Central memory CD4-positive, alpha-beta T cell (primary cell): ENCODE measurements around the gene SCN4A.
A peak's percentile ranks its signal among the peaks of the same experiment; 100 is the strongest.

Experiments
- DNase-seq: peaks from one replicate; pipeline ENCODE4 v3.0.0; 2022

The SCN4A gene

DNA sequence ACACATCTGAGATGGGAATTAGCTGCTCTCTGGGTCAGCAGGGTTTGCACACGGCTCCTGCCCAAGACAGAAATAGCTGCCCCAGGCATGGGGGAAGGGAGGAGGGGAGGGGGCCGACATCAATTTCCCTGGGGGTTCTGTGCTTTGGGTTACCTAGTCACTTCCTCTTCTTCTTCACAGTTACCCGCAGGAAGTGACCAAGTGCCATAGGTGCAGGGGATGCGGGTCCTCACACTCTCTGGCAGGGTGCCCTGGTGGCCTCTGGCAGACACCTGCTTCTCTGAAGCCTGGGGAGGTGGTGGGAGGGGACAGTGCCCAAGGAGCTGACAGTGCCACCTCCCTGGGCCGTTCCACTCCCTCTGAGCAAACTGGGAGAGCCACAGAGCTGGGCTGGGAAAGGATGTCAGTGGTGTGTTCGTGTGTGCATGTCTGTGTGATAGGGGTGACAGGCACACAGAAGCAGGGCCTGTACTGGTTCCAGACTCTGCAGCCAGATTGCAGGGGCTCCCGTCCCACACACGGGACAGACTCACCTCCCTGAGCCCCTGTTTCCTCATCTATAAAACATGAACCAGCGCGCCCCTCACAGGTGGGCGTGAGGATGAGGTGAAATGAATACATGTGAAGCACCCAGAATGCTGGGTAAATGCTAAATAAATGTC lies 18.2 kb downstream of the SCN4A start:
- peak; percentile 13 for DNase-seq

DNA sequence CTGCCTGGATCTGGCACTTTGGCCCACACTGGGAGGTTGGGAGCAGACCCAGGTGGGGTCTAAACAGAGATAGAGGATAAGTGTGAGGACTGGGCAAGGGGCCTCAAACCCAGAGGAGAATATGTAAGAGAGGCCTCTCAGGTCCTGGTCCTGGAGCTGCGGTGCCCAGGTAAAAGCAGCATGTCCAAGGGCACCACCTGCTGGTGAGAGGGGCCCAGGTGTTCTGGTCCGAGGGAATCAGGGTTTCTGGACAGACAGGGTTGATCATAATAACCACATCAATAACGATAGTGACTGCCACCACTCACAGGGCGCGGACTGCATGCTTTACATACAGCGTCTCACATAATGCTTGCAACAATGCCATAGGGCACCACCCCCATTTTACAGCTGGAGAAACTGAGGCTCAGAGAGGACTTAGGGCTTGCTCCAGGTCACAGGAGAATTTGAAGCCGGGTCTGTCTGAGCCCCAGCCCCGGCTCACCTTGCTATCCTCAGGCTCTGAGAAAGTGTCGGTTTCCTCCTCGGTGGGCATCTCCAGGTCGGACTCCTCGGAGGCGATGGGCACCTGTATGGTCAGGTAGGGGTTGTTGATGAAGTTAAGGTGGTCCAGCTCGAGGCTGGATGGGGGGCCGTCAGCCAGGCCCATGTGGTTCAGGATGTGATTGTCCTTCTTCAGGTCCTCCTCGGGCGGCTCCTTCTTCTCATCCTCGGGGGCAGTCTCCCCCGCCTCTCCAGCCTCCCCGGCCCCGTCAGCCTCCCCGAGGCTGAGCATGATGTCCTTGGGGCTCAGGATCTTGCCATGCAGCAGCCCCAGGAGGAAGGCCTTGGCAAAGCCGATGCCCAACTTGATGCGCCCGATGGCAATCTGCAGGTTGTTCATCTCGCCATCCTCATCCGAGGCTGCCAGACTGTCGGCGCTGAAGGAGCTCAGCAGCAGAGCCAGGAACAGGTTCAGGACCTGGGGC lies 21.5 kb downstream of the SCN4A start:
- peak; percentile 14 for DNase-seq

DNA sequence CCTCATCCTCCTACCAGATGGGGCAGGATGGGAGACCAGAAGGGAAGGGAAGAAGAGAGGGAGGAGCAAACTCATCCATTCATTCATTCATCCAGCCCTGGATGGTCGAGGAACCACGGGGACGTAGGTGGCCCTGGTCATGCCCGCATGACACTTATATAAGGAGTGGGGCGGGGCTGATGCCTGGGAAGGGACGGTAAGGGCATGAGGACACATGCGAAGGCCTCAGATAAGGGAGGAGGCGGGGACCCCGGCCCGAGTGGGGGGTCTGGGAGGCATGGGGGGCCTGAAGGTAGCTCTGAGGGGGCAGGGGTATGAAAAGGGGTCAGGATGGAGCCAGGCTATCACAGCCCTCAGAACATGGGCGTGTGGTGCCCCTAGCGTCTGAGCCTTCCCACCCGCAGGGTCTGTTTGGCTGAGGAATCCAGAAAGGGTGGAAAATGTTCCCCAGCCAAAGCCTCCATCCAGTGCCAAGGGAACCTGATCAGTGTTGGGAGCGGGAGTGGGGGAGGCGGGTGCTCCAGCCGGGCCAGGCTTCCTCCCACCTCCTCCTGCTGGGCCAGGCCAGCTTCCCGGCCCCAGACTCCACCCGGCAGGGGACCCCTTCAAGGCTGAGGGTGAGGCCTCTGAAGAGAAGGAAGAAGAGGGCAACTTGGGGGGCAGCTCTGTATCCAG lies 23.0 kb downstream of the SCN4A start:
- DNase-seq: no peak

DNA sequence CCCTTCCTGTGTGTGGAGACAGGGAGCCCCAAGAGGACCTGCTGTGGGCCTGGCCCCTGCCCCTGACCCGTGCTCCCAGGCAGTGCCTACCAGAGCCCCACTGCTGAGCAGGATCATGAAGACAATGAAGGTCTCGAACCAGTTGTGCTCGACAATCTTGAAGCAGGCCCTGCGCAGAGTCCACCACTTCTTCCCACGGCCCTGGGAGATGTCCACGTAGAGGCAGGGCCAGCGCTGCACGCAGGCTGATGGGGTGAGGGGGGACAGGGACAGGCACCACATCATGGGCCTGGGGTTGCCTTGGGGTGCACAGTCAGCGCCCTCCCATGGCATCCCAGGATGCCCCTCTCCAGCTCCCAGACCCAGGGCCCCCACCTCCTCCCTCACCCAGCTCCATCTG lies 24.2 kb downstream of the SCN4A start:
- DNase-seq: no peak

DNA sequence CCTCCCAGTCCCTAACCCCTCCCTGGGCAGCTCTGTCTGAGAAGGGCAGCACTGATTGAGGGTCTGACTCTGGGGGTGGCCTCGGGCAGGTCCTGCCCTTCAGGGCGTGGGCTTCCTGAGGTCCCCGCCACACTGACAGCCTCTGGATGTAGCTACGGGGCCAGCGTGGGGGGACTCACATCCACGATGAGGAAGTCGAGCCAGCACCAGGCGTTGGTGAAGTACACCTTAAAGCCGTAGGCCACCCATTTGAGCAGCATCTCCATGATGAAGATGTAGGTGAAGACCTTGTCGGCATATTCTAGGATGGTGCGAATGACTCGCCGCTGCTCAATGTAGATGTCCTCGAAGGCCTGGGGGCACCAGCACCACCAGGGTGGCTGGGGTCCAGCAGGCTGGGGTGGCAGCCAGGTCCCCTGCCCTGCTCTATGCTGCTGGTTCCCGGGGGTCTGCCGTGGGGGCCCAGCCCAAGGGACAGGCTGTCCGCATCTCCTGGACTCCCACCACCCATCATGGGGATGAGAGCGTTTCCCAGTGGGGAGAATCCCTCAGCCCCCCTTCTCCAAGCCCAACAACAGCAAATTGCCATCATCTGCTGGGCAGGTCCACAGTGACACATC lies 24.9 kb downstream of the SCN4A start:
- no peak for DNase-seq

DNA sequence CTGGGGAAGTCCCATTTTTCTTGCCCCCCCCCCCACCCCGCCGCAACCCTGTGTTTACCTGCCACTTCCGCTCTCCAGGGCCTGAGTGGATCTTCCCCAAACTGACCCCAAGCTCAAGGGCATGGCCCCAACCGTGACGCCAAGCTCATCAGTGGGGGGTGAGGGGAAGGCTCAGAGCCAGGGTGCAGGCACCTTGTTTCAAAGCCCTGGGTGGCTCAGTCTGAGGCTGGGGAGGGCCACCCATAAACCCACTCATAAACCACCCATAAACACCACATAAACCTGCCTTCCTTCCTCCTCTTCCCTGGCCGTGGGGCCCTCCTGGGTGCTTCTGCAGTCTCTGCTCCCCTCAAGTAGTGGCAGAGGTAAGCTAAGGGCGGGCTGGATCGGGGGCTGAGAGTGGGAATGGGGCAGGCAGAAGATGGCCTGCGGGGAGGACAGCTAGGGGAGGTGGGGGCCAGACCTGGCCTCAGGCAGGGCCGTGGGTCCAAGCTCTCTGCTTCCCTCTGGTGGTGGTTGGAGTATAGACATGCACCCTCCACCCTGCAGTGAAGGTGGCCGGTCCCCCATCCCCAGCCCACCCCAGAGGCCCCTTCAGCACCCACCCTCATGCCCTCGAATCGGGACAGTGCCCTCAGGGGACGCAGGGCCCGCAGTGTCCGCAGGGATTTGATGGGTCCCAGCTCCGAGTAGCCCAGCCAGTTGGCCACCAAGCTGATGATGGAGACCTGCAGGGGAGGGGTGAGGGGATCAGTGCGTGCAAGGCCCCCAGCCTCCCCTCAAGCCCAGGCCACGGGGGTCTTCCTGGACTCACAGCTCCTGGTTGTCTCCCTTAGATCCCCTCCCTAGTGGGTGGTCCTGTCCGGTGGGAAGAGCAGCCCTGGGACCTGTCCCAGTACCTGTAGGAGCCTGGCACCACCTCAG lies 26.0 kb downstream of the SCN4A start:
- DNase-seq: peak; percentile 61

DNA sequence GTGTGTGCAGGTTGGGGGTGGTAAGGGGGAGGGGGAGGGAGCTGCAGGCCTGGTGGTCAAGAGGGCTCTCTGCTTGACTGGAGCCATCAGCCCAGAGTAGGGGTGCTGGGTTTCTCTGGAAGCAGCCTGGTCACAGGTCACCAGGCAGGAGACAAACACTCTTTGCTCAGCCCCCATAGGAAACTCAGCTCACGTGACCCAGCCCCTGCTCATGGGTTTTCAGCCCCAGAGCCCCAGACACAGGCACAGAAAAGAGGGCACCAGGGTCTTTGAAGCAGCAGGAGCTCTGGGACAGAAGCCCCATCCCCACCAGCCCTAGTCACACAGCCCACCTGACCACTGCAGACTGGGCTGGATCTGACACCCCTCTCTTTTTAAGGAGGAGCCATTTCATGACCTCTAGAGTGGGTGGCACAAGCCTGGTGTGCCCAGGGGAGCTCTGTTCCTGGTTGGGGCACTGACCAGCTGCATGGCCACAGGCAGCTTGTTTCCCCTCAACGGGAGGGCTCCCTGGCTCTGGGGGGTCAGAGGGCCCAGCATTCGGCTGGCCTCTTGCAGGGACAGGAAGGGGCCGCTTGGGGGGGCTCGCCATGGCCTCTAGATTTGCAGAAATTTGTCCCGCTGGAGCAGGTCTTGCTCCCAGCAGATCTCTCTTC lies 26.8 kb downstream of the SCN4A start:
- DNase-seq: no peak

DNA sequence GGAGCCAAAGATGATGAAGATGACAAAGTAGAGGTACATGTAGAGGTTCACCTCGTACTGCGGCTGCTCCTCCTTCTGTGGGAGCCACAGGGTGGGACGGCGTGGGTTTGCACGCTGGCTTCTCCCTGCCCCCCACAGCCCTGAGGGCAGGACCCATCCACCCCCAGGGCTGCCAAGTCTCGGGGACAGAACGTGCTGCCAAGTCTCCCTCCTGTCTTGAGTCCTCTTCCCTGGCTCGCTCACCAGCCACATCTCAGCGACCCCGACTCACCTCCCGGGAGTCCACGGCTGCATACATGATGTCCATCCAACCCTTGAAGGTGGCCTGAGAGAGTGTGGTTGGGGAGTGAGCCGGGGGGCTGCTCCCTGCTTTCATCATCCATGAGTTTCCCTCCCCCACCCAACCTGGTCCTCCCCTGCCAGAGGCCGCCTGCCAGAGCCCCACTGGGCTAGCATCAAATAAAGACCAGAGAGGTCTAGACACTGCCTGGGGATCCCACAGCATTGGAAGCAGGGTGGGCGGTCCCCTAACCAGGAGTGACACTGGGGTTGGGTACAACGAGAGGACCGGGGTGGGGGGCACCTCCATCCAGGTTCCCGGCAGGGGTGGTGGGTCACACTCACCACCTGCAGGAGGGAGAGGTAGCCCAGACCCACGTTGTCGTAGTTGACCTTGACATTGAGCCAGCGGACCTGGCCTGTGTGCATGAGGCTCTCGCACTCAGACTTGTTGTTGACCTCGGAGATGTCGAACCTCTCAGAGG lies 27.8 kb downstream of the SCN4A start:
- no peak for DNase-seq

DNA sequence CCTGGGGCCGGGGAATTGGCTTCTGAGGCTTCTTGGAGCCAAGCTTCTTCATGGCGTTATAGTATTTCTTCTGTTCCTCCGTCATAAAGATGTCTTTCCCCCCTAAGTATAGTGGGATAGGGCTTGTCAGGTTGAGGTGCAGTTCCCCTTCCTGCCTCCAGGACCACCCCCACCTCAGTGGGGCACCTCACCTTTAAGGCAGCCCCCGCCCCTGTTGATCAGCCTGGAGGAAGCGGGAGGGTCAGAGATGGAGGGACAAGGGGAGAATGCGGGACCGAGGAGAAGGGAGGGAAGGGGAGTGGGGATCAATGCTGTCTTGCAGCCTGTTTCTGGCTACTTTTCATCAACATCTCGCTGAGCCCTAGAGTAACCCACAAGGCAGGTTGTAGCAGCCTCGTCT lies 29.0 kb downstream of the SCN4A start:
- DNase-seq: no peak

DNA sequence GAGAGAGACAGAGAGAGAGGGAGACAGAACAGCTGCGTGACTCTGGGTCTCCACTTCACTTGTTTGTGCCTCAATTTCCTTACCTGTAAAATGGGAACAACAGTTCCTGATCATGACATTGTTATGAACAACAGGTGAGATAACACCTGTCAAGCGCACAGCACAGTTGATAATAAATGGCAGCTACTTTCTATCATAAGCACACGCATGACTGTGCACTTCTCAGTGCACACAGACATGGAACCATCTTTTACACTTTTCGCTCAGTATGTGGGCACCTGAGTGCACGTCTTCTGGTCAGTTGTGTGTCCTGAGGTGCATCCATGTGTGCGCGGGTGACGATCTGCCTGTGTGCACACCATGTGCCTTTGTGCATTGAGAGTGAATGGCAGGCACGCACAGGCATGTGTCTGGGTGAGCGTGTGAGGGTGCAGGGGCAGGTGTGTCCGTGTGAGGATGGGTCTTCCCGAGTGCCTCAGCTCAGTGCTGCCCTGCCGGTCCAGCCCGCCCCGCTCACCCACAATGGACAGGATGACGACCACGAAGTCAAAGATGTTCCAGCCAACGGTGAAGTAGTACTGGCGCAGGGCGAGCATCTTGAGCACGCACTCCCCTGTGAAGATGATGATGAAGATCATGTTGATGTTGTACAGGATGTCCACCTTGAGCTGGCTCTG lies 30.3 kb downstream of the SCN4A start:
- DNase-seq: no peak

DNA sequence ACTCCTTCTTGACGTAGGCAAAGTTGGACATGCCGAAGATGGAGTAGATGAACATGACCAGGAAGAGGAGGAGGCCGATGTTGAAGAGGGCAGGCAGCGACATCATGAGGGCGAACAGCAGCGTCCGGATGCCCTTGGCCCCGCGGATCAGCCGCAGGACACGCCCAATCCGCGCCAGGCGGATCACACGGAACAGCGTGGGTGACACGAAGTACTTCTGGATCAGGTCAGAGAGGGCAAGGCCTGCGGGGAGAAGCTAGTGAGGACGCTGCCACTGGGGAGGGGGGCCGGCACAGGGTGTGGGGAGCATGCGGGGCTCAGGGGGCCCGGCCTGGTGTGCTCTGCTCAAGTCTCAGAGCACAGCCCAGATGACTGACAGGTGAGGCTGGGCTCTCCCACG lies 31.0 kb downstream of the SCN4A start:
- no peak for DNase-seq

DNA sequence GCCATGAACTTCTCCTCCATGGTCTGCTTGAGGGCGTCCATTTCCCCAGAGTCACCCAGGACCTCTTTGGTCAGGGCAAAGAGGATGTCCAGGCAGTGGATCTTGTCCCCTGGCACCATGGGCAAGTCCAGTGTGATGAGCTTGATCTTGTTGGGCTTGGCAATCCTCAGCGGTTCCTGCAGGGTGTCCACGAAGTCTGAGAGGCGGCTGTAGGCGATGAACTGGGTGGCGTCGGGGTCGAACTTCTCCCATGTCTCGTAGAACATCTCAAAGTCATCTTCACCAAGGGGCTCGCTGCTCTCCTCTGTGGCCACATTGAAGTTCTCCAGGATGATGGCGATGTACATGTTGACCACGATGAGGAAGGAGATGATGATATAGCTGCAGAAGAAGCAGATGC lies 31.6 kb downstream of the SCN4A start:
- DNase-seq: no peak

DNA sequence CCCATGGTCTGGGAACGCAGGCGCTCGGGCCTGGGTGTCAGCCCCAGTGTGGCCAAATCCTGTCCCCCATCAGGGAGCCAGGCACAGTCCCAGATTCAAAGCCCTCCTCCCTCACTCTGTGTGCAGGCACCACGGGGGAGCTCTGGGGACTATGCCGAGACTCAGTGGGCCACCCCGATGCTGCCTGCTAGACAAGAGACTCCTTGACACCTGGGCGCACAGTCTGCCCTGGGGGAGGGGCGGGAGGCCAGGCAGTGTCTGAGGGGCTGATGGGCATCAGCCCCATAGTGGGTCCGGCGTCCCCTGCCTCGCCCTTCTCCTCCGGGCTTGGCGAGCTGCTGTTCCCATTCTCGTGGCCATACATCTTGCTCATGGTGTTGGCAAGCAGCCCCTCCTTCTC lies 32.1 kb downstream of the SCN4A start:
- no peak for DNase-seq

DNA sequence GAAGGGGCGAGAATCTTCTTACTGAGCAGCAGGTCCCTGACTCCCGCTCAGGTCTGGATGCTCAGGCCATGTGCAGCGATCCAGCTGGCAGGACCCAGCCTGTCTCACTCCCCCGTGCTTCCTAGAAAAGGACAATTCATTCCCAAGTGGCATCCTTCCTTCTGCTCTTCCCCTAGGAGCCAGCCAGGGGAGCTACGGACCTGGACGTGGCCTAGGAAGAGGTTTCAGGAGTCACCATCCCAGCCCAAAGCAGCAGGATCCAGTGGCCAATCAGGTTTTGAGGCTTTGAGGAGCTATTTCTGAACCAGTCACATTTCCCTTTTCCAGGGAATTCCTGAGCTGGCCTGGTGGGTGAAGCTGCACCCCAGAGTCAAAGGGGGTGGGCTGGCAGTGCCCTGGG lies 32.8 kb downstream of the SCN4A start:
- DNase-seq: no peak

DNA sequence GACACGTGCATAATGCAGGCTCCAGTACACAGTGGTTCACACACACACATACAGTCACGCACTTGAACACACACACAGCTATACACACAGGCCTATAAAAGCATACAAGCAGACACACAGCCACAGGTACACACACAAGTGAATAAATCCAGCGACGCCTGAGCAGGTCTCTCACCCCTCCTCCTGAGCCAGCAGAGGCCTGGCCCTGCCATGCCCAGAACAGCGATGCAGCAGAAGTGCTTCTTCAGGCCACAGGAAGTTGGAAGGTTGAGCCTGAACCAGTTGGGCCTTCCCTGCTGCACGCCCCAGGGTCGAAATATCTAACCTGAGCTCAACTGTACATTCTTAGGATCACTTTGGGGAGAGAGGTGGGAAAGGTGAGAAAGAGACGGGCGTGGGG lies 33.3 kb downstream of the SCN4A start:
- DNase-seq: no peak

DNA sequence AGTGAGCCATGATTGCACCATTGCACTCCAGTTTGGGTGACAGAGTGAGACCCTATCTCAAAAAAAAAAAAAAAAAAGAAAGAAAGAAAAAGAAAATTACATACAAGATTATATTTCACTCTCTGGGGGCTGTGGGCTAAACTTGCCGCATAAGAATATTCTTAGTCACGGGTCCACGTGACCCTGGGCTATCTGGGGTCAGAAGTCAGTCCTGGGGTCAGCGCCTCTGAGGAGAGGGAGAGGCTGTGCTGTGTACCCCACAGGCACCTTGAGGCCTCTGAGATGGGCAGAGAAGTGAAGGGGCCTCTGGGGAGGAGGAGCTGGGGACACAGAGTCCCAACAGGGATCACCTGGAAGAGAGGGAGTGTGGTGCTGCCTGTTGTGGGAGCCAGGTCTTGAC lies 34.8 kb downstream of the SCN4A start:
- DNase-seq: no peak

DNA sequence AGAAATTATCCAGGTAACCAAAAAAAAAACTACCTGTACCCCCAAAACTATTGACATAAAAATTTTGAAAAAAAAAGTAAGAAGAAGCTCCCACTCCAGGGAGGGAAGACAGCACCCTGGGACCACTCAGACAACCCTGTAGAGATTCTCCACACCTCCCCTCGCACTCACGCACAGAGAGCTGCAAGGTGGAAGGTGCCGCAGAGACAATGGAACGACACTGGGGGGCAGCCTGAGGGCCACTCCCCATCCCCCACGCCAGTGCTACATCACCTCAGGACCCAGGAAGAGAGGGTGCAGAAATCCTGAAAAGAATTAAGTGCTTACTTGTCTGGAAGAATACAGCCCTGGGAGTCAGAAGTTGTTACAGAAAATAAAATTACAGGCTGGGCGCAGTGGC lies 35.4 kb downstream of the SCN4A start:
- no peak for DNase-seq

DNA sequence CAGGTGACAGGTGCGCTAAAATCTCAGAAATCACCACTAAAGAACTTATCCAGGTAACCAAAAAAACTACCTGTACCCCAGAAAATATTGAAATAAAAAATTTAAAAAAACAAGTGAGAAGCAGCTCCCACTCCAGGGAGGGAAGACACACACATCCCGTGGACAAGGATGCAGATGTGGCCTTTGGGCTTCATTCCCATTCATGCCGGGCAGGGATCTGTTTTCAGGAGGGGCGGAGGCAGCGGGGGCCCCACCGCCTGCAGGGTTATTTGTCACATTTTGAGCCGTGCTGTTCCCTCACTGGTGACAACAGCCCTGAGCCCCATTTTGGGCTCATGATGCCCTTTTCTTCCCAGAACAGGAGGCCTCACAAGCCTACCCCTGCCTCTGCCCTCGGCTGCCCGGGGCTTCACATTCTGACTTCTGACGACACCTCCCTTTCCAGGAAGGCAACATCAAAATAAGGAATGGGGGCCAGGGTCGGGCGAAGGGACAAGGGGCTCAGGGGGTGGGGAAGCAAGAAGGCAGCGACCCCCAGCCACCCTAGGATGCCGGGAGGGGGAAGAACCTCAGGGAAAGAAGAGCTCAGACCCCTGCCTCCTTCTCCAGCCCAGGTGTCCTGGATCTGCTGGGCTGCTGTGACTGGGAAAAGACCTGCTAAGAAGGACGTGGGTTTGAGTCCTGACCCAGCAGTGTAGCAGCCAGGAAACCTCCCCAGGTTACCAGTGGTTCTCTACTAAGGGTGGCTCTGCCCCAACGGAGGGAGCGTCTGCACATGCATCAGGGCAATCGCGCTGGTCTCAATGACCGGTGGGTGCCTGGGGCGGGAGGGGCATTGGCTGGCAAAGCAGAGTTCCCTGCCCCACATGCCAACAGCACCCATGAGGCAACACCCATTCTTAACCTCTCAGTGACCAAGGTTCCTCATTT lies 38.3 kb downstream of the SCN4A start:
- no peak for DNase-seq

DNA sequence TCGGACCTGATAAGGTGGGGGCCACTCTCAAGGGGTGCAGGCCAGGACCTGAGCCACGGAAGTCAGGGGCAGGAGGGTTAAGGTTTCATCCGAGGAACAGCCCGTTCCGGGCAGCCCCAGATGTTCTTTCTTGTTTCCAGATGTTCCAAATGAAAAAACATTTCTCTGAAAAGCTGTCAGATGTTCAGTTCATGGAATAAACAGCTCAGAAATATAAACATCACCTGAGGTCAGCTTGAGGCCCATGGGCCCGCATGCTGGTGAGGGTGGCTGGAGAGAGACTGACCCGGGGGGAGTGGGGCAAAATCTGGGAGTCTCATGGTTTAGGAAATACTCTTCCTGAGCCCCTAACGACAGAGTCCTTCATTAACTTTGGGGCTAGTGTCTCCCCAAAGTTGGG lies 39.1 kb downstream of the SCN4A start:
- DNase-seq: no peak
